Pancreas (tissue), 10 donors: ENCODE data around the gene CSNK2A1. TPM values are rescaled to one million over a fixed set of nuclear protein-coding genes. Genes with fewer than 3 reads are reported as not detected.

Experiments
- ATAC-seq, 4 donors: fragments of 200-7000 bp; cut with Tn5 transposase; one replicate each; pipeline versions ENCODE4 v1.8.0 to v1.9.1; 2020; ENCODE audit warnings: mild to moderate bottlenecking in 4 of 4, moderate library complexity in 4 of 4
- DNase-seq, 6 donors: peaks; one replicate each; pipeline ENCODE4 v3.0.0-alpha.2; 2020
- FAIRE-seq: peaks from 2 replicates; lab custom pipeline; 2012; peaks lifted over from hg19 to GRCh38; lab: Jason Lieb, UNC
- H3K27ac ChIP-seq, 4 donors: fragments of 200-600 bp; sonication (generic); 1 replicate in 3 of 4; 2 replicates in 1 of 4; pipeline versions ENCODE4 v1.5.0 to v1.8.0; 2020
- H3K27me3 ChIP-seq, 4 donors: fragments of 200-600 bp; one replicate each; pipeline ENCODE4 v1.8.0; 2021
- H3K36me3 ChIP-seq, 3 donors: fragments of 200-600 bp; sonication (generic) in 1 of 3; one replicate each; pipeline versions ENCODE4 v1.5.0 to v1.8.0; 2020 to 2021
- H3K4me1 ChIP-seq, 3 donors: fragments of 200-600 bp; one replicate each; pipeline ENCODE4 v1.8.0; 2021
- H3K4me3 ChIP-seq, 4 donors: fragments of 200-600 bp; sonication (generic) in 2 of 4; one replicate each; pipeline versions ENCODE4 v1.5.0 to v1.8.0; 2020 to 2021
- H3K9me3 ChIP-seq, 4 donors: fragments of 200-600 bp; one replicate each; pipeline ENCODE4 v1.8.0; 2021
- WGBS, 2 donors: extraction: QIAGEN DNeasy Blood & Tissue Kit; methylation state at CpG; one replicate each; pipeline ENCODE4 v1.1.7; 2013; 5-methylcytosine and 5-hydroxymethylcytosine counted together
- intact Hi-C, 3 donors: fragments of 100-400 bp; cut with DNase I; formaldehyde crosslinking; loops; one replicate each; pipeline versions ENCODE4 v1.11.1 to v1.14.2; 2022
- polyA plus RNA-seq, 2 donors: library from polyadenylated mRNA; stranded (reverse); fragments of 200-250 nt; gene quantifications; one replicate each; pipeline ENCODE4 v1.2.3, GENCODE V29; 2013
- total RNA-seq, 6 donors: library from RNA; stranded (reverse); fragmentation: NEBNext Ultra II Directional in 4 of 6; extraction: Animal tissue kit (Norgen Biotek cat#: 25700) in 4 of 6; gene quantifications; one replicate each; pipeline versions ENCODE4 v1.2.1 to v1.2.4, GENCODE V29; 2021 to 2023
- TF ChIP-seq, protein P1 (sequence below), 4 donors: fragments of 200-600 bp; sonication (generic) in 3 of 4; IDR thresholded peaks; one replicate each; pipeline versions ENCODE4 v1.5.0 to v1.8.0; 2021; ENCODE audit warnings: antibody characterized with exemption in 4 of 4
- donor health status: healthy with polysubstance abuse.
- donor health status: DM: no; HTN: no; CAD: no; lungs with moderate emphysema.
- donor health status: DM: no; HTN: no; CAD: no.
- donor health status: control.
- donor health status: control.
- donor health status: Bipolar disorder and iron deficiency.
- donor health status: DM: yes; HTN: yes; CAD: no.
- donor health status: DM: no; HTN: no; CAD: no.
- donor health status: DM: no; HTN: no; CAD: no.
- donor health status: DM: yes; HTN: yes; CAD: no.

CSNK2A1 gene
- total and polyA plus RNA-seq, 8 donors, result 12.7 to 57.4 (median 46.2) TPM

DNA sequence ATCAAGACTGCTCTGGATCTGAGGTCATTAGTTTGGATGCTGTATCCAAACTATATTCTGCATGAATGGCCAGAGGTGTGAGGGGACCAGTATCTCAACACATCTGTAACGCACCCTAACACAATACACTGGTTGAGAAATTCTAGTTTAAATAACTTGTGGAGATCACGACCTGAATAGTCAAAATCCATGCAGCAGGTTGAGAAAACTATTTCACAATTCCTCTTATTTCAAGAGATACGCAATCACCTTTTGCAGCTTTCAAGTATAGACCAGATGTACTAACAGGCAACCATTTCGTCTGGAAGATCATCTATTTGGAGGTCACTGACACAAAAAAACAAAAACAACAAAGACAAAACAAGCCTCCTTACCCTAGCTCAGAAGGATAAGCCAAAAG is 11.1 kb downstream of the CSNK2A1 start:
- peaks cover 34 to 61% (median 56%) of the 10 kb centered on the region in 3 donors for H3K4me1 ChIP-seq
- H3K9me3 ChIP-seq, result no peaks in the 10 kb centered on the region
- H3K27me3 ChIP-seq, result no peaks in the 10 kb centered on the region
- peaks cover 0 to 4% (median 0%) of the 10 kb centered on the region in 3 donors for H3K36me3 ChIP-seq
- no peak overlapping the region for H3K4me3 ChIP-seq
- intact Hi-C loops, result no loop called here
- 52 to 54% methylated on average over 4 of the region's 4 CpGs for WGBS, 2 donors
- ATAC-seq (no peak), FAIRE-seq (no peak), DNase-seq (no peak)
- TF ChIP-seq, protein P1, sequence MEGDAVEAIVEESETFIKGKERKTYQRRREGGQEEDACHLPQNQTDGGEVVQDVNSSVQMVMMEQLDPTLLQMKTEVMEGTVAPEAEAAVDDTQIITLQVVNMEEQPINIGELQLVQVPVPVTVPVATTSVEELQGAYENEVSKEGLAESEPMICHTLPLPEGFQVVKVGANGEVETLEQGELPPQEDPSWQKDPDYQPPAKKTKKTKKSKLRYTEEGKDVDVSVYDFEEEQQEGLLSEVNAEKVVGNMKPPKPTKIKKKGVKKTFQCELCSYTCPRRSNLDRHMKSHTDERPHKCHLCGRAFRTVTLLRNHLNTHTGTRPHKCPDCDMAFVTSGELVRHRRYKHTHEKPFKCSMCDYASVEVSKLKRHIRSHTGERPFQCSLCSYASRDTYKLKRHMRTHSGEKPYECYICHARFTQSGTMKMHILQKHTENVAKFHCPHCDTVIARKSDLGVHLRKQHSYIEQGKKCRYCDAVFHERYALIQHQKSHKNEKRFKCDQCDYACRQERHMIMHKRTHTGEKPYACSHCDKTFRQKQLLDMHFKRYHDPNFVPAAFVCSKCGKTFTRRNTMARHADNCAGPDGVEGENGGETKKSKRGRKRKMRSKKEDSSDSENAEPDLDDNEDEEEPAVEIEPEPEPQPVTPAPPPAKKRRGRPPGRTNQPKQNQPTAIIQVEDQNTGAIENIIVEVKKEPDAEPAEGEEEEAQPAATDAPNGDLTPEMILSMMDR (IDR thresholded peaks at IDR 0.05), result no peak
- H3K27ac ChIP-seq, result no peak overlapping the region

DNA sequence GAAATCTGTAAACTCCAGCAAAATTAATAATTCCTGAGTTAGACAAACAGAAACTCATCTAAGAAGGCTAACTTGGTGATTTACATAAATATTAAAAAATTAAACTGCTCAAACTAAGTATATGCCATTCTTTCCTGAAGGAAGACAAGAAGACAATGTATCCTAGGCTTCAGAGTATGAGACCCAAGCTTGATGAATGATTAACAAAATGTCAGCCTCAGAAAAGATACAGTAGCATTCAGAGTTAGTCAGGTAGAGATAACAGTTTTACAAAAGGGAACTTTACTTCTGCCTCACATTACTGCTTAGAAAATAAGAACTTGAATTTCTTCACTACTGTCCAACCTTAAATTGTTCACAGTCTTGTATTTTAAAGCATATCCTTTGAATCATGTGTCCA is 12.0 kb downstream of the CSNK2A1 start:
- ATAC-seq, result peak in 2 of 4 donors; percentile 35 to 57
- Histone ChIP-seq H3K27me3 (no peaks in the 10 kb centered on the region), H3K9me3 (no peaks in the 10 kb centered on the region), H3K36me3 (peaks cover 0 to 4% (median 0%) of the 10 kb centered on the region in 3 donors), H3K4me1 (peaks cover 30 to 52% (median 47%) of the 10 kb centered on the region in 3 donors), H3K4me3 (no peak overlapping the region), H3K27ac (no peak overlapping the region)
- TF ChIP-seq, protein P1 (IDR thresholded peaks at IDR 0.05), result no peak
- FAIRE-seq, result no peak
- DNase-seq, result no peak
- intact Hi-C loops, result no loop called here

DNA sequence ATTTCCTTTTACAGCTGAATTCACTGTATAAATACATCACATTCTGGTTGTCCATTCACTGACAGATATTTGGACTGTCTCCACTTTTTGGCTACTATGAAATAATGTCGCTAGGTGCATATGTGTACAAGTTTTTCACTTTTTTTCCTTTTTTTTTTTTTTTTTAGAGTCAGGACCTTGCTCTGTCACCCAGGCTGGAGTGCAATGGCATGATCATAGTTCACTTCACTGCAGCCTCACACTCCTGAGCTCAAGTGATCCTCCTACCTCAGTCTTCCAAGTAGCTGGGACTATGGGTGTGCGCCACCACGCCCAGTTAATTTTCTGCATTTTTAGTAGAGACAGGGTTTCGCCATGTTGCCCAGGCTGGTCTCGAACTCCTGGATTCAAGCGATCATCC is 13.3 kb downstream of the CSNK2A1 start:
- Histone ChIP-seq H3K27ac (no peak overlapping the region), H3K27me3 (no peaks in the 10 kb centered on the region), H3K4me1 (peaks cover 25 to 39% (median 36%) of the 10 kb centered on the region in 3 donors), H3K4me3 (no peak overlapping the region), H3K36me3 (peaks cover 0 to 4% (median 0%) of the 10 kb centered on the region in 3 donors), H3K9me3 (no peaks in the 10 kb centered on the region)
- FAIRE-seq (no peak), DNase-seq (no peak), ATAC-seq (peak in 1 of 4 donors; percentile 10)
- intact Hi-C loops, result no loop called here
- 95 to 97% methylated on average over 6 of the region's 6 CpGs for WGBS, 2 donors
- TF ChIP-seq, protein P1 (IDR thresholded peaks at IDR 0.05), result no peak

DNA sequence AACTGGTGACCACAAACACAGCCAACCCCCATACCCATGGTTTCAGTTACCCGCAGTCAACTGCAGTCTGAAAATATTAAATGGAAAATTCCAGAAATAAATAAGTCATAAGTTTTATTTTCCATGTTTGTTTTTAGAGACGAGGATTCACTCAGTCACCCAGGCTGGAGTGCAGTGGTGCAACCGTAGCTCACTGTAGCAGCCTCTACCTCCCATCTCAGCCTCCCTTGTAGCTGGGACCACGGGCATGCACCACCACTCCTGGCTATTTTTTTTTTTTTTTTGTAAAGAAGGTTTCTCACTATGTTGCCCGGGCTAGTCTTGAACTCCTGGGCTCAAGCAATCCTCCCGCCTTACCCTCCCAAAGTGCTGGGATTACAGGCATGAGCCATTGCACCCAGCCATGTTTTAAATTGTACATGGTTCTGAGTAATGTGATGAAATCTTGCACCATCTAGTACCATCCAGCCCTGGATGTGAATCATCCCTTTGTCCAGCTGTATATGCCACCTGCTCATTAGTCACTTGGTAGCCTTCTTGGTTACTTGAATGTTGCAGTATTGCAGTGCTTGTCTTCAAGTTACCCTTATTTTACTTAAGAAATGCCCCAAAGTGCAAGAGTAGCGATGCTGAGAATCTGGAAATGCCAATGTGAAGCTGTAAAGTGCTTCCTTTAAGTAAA is 14.5 kb downstream of the CSNK2A1 start:
- DNase-seq (no peak), ATAC-seq (no peak), FAIRE-seq (no peak)
- intact Hi-C loops, result no loop called here
- H3K9me3 ChIP-seq, result no peaks in the 10 kb centered on the region
- H3K27ac ChIP-seq, result no peak overlapping the region
- 93 to 97% methylated on average over 7 of the region's 7 CpGs for WGBS, 2 donors
- no peak overlapping the region for H3K4me3 ChIP-seq
- H3K36me3 ChIP-seq, result peaks cover 0 to 4% (median 0%) of the 10 kb centered on the region in 3 donors
- no peaks in the 10 kb centered on the region for H3K27me3 ChIP-seq
- peaks cover 25 to 32% (median 30%) of the 10 kb centered on the region in 3 donors for H3K4me1 ChIP-seq
- TF ChIP-seq, protein P1 (IDR thresholded peaks at IDR 0.05), result no peak

DNA sequence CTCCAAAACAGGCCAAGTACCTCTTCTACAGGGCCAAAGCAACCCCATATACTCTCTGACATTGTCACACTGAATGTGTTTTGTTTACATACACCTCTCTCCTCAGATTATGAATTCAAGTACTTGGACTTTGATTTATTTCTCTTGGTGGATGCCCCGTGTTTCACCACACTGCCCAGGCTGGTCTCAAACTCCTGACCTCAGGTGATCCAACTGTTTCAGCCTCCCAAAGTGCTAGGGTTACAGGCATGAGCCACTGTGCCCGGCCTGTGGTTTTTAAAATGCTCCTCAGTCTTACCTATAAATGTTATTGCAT is 16.1 kb downstream of the CSNK2A1 start:
- TF ChIP-seq, protein P1 (IDR thresholded peaks at IDR 0.05), result no peak
- no peak for FAIRE-seq
- peaks cover 0 to 11% (median 0%) of the 10 kb centered on the region in 3 donors for H3K36me3 ChIP-seq
- ATAC-seq, result no peak
- peaks cover 17 to 28% (median 25%) of the 10 kb centered on the region in 3 donors for H3K4me1 ChIP-seq
- intact Hi-C loops, result no loop called here
- no peaks in the 10 kb centered on the region for H3K9me3 ChIP-seq
- DNase-seq, result no peak
- 72 to 80% methylated on average over 2 of the region's 2 CpGs for WGBS, 2 donors
- H3K4me3 ChIP-seq, result no peak overlapping the region
- H3K27ac ChIP-seq, result no peak overlapping the region
- H3K27me3 ChIP-seq, result no peaks in the 10 kb centered on the region
